Activated CD8-positive, alpha-beta T cell treated with anti-CD3 and anti-CD28 coated beads, Interleukin-2, amount 10 ng/mL, durations not matched to agents 7 days and 5 days (primary cell): ENCODE data around the gene SPTSSA. TPM values are rescaled to one million over a fixed set of nuclear protein-coding genes. Genes with fewer than 3 reads are reported as not detected.
"Not testable (repeated sequence)": the region's sequence is repeated elsewhere in the genome, so short reads cannot be mapped to it uniquely, and the experiment has no call there.

Experiments
- ATAC-seq: fragments of 150-1000 bp; cut with Tn5 transposase; one replicate; pipeline ENCODE4 v1.10.0; 2021; ENCODE audit warnings: moderate library complexity
- CTCF ChIA-PET: fragments of 350-600 bp; sonication (Branson Sonifier 250); formaldehyde crosslinking; loops from one replicate; lab custom pipeline; 2021; ENCODE audit warnings: antibody characterized with exemption; lab: Charles Lee
- POLR2A ChIA-PET: fragments of 350-600 bp; sonication (Branson Sonifier 250); formaldehyde crosslinking; loops from one replicate; lab custom pipeline; 2021; ENCODE audit warnings: antibody characterized with exemption; lab: Charles Lee
- DNase-seq: peaks from one replicate; pipeline ENCODE4 v3.0.0-alpha.2; 2020
- H3K27ac Mint-ChIP-seq: one replicate; pipeline ENCODE4 v1.8.0; 2021; ENCODE audit warnings: mild to moderate bottlenecking, mixed read lengths
- H3K27me3 Mint-ChIP-seq: one replicate; pipeline ENCODE4 v1.8.0; 2021; ENCODE audit warnings: low read depth, mixed read lengths
- H3K36me3 Mint-ChIP-seq: one replicate; pipeline ENCODE4 v1.8.0; 2021; ENCODE audit warnings: low read depth, mixed read lengths
- H3K4me1 Mint-ChIP-seq: one replicate; pipeline ENCODE4 v1.8.0; 2021; ENCODE audit warnings: low read depth, mixed read lengths
- H3K4me3 Mint-ChIP-seq: one replicate; pipeline ENCODE4 v1.8.0; 2021; ENCODE audit warnings: mild to moderate bottlenecking, mixed read lengths
- H3K9me3 Mint-ChIP-seq: one replicate; pipeline ENCODE4 v1.8.0; 2022; ENCODE audit warnings: mixed read lengths; ENCODE audit not compliant: insufficient read depth
- total RNA-seq, 2 experiments: library from RNA; stranded (reverse); gene quantifications; one replicate each; pipeline ENCODE4 v1.2.3, GENCODE V29; 2021

The SPTSSA gene, protein sequence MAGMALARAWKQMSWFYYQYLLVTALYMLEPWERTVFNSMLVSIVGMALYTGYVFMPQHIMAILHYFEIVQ
- 10 to 100 TPM; 13.1 to 14.8 TPM for total RNA-seq

DNA sequence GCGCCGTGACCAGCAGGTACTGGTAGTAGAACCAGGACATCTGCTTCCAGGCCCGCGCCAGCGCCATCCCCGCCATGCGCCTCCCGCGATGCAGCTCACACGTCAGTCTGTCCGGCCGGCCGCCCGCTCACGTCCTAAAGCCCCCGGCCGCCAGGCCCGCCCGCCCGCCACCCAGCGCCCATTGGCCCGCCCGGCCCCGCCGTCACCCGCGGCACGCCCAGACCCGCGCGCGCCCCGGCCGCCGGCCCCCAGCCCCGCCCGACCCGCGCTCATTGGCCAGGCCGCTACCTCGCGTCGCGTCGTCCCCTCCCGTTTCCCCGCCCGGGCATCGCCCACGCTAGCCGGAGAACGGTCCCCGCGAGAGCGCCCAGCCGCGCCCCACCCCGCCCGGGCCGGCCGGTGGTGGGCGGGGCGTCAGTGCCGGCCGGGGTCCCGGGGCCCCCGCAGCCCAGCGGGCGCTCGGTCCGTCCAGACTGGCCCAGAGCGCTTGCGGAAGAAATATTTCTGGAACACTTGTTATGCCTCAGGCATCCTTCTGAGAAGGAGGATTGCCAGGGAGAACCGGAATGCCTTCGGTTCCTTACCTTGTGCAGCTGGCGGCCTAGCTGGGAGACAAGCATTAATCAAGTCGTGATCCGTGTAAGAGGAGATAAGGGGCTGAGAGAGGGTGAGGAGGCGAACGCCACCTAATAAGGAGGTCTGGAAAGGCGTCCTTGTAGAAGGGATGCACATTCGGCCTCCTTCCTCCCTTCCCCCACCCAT, at the start of gene SPTSSA:
TSS of gene SPTSSA (minus strand) at position 109 of the 762 bp plus-strand sequence. CDS start at position 76, 33 bp downstream.
- Mint-ChIP-seq H3K4me1 (peaks cover 22% of the 10 kb centered on the region), H3K4me3 (peak within 1 kb of the TSS; percentile 82), H3K27ac (peak within 1 kb of the TSS; percentile 95), H3K9me3 (no peaks in the 10 kb centered on the region), H3K36me3 (peaks cover 4% of the 10 kb centered on the region), H3K27me3 (no peaks in the 10 kb centered on the region)
- CTCF ChIA-PET: no interaction called here
- ATAC-seq (peak; percentile 98), DNase-seq (peak; percentile 93)
- POLR2A ChIA-PET: no interaction called here

DNA sequence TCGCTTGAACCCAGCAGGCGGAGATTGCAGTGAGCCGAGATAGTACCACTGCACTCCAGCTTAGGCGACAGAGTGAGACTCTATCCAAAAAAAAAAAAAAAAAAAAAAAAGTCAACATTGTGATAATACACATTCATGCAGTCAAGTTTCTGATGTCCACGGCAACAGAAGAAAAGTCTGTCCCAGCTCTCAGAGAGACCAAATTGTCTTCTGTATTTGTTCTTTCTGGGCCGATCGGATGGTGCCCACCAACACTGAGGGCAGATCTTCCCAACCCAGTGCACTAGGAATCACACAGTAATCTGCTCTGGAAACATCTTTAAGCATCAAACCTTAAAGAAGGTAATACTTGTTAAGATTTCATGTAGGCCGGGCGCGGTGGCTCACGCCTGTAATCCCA, 45.8 kb upstream of the SPTSSA start:
- H3K36me3 Mint-ChIP-seq: no peaks in the 10 kb centered on the region
- H3K27ac Mint-ChIP-seq: no peak overlapping the region
- ATAC-seq (no peak), DNase-seq (no peak)
- no peaks in the 10 kb centered on the region for H3K27me3 Mint-ChIP-seq
- no peaks in the 10 kb centered on the region for H3K9me3 Mint-ChIP-seq
- no peak overlapping the region for H3K4me3 Mint-ChIP-seq
- ChIA-PET POLR2A (no interaction called here), CTCF (no interaction called here)
- H3K4me1 Mint-ChIP-seq: no peaks in the 10 kb centered on the region

DNA sequence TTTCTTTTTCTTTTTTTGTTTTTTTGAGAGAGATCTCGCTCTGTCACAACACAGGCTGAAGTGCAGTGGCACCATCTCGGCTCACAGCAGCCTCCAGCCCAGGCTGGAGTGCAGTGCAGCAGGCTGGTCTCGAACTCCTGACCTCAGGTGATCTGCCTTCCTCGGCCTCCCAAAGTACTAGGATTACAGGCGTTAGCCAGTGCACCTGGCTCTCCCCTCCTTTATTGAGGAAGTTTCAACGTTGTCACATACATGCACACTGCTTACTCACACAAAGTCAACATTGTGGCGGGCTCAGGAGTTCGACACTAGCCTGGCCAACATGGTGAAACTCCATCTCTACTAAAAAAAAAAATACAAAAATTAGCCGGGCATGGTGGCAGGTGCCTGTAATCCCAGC, 45.4 kb upstream of the SPTSSA start:
- no peaks in the 10 kb centered on the region for H3K27me3 Mint-ChIP-seq
- POLR2A ChIA-PET: no interaction called here
- H3K9me3 Mint-ChIP-seq: no peaks in the 10 kb centered on the region
- no peak overlapping the region for H3K27ac Mint-ChIP-seq
- DNase-seq (no peak), ATAC-seq (no peak)
- CTCF ChIA-PET: no interaction called here
- no peak overlapping the region for H3K4me3 Mint-ChIP-seq
- H3K4me1 Mint-ChIP-seq: no peaks in the 10 kb centered on the region
- no peaks in the 10 kb centered on the region for H3K36me3 Mint-ChIP-seq

DNA sequence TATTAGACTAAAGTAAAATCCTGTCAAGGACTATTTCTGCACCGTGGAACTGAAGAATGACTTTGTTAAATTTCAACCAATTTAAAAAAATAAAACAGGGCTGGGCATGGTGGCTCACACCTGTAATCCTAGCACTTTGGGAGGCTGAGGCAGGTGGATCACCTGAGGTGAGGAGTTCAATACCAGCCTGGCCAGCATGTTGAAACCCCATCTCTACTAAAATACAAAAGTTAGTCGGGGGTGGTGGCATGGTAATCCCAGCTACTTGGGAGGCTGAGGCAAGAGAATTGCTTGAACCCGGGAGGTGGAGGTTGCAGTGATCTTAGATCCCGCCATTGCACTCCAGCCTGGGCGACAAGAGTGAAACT, 43.1 kb upstream of the SPTSSA start:
- ATAC-seq, H3K4me3 Mint-ChIP-seq, DNase-seq, CTCF ChIA-PET, H3K27ac Mint-ChIP-seq, H3K9me3 Mint-ChIP-seq, H3K36me3 Mint-ChIP-seq, H3K27me3 Mint-ChIP-seq, H3K4me1 Mint-ChIP-seq, POLR2A ChIA-PET: not testable (repeated sequence)

DNA sequence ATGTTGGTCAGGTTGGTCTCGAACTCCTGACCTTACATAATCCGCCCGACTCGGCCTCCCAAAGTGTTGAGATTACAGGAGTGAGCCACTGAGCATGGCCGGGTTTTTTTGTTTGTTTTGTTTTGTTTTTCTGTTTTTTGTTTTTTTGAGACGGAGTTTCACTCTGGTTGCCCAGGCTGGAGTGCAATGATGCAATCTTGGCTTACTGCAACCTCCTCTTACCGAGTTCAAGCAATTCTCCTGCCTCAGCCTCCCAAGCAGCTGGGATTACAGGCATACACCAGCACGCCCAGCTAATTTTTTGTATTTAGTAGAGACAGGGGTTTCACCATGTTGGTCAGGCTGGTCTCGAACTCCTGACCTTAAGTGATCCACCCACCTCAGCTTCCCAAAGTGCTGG, 42.0 kb upstream of the SPTSSA start:
- H3K9me3 Mint-ChIP-seq, H3K27me3 Mint-ChIP-seq, H3K4me3 Mint-ChIP-seq, H3K4me1 Mint-ChIP-seq, H3K27ac Mint-ChIP-seq, CTCF ChIA-PET, DNase-seq, ATAC-seq, H3K36me3 Mint-ChIP-seq: not testable (repeated sequence)
- POLR2A ChIA-PET: interaction anchor here (0.7 kb wide), 1 partner anchor 1957 kb away, joined by 4 read pairs; no protein-coding TSS in a partner anchor

DNA sequence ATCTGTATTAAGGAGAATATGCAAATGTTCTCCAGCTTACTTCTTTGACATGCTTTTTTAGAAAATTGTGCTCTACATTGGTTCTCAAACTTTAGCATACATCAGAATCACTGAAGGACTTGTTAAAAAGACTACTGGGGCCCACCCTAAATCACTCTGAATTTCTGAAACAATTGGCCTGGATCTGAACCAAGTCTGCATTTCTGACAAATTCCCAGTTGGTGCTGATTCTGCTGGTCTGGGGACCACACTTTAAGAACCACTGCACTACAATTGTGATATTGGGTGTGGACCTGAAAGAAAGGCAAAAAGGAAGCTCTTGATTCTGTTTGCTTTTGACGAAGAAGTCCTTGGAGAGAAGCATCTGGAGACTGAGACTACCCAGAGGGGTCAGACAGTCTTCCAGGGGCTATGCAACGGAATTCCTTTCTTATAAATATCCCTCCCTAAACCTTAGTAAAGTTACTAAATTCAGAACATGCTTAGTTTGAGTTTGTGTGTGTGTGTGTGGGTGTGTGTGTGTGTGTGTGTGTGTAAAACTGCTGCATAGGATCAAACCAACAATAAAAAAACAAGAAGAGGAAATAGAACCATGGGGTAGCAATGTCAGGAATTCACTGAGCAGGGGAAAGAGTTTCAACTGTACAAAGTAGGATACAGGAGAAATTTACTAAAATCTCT, 40.6 kb upstream of the SPTSSA start:
- Mint-ChIP-seq H3K4me3 (no peak overlapping the region), H3K4me1 (no peaks in the 10 kb centered on the region), H3K9me3 (no peaks in the 10 kb centered on the region), H3K36me3 (no peaks in the 10 kb centered on the region), H3K27me3 (no peaks in the 10 kb centered on the region), H3K27ac (no peak overlapping the region)
- ChIA-PET POLR2A (interaction anchor here (0.7 kb wide), 1 partner anchor 52 kb away, joined by 3 read pairs; no protein-coding TSS in a partner anchor), CTCF (interaction anchor here (1.2 kb wide), 1 partner anchor 171 kb away, joined by 5 read pairs; no protein-coding TSS in a partner anchor)
- DNase-seq: no peak
- no peak for ATAC-seq

DNA sequence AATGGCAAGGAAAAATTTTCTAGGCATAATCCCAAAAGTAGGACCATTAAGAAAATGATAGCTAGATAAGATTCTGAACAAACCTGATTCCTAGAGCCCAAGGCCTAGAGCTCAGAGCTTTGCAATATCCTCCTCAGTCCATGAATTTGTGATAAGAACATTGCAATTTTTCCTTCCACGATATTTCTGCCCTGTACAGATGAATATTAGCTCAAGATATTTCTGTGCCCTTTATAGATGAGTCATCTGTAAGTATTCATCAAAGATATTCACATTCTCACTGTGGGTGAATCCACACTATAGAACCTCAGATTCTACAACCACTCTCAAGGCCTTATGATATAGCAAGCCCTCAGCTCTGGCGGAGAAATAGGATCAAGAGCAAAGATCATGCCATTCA, 40.0 kb upstream of the SPTSSA start:
- ChIA-PET CTCF (interaction anchor here (1.2 kb wide), 1 partner anchor 171 kb away, joined by 5 read pairs; no protein-coding TSS in a partner anchor), POLR2A (interaction anchor here (0.7 kb wide), 1 partner anchor 53 kb away, joined by 3 read pairs; no protein-coding TSS in a partner anchor)
- Mint-ChIP-seq H3K9me3 (no peaks in the 10 kb centered on the region), H3K4me1 (no peaks in the 10 kb centered on the region), H3K36me3 (no peaks in the 10 kb centered on the region), H3K27me3 (no peaks in the 10 kb centered on the region), H3K27ac (no peak overlapping the region), H3K4me3 (no peak overlapping the region)
- ATAC-seq: no peak
- no peak for DNase-seq

DNA sequence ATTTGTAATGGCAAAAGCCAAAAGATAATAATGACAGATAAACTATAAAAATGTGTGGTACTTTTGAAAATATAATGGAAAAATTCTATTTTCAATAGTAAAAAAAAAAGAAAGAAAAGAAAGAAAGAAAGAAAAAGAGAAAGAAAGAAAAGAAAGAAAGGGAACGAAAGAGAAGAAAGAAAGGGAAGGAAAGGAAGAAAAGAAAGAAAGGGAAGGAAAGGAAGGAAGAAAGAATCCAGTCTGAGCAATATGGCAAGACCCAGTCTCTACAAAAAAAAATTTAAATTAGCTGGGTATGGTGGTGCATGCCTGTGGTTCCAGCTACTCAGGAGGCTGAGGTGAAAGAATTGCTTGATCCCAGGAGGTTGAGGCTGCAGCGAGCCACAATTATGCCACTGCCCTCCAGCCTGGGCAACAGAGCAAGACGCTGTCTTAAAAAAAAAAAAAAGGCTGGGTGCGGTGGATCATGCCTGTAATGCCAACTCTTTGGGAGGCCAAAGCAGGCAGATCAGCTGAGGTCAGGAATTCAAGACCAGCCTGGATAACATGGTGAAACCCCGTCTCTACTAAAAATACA, 39.1 kb upstream of the SPTSSA start:
- DNase-seq: no peak
- H3K9me3 Mint-ChIP-seq: no peaks in the 10 kb centered on the region
- H3K27me3 Mint-ChIP-seq: no peaks in the 10 kb centered on the region
- H3K4me1 Mint-ChIP-seq: no peaks in the 10 kb centered on the region
- no peak for ATAC-seq
- POLR2A ChIA-PET: no interaction called here
- H3K36me3 Mint-ChIP-seq: no peaks in the 10 kb centered on the region
- H3K4me3 Mint-ChIP-seq: no peak overlapping the region
- H3K27ac Mint-ChIP-seq: no peak overlapping the region
- CTCF ChIA-PET: no interaction called here

DNA sequence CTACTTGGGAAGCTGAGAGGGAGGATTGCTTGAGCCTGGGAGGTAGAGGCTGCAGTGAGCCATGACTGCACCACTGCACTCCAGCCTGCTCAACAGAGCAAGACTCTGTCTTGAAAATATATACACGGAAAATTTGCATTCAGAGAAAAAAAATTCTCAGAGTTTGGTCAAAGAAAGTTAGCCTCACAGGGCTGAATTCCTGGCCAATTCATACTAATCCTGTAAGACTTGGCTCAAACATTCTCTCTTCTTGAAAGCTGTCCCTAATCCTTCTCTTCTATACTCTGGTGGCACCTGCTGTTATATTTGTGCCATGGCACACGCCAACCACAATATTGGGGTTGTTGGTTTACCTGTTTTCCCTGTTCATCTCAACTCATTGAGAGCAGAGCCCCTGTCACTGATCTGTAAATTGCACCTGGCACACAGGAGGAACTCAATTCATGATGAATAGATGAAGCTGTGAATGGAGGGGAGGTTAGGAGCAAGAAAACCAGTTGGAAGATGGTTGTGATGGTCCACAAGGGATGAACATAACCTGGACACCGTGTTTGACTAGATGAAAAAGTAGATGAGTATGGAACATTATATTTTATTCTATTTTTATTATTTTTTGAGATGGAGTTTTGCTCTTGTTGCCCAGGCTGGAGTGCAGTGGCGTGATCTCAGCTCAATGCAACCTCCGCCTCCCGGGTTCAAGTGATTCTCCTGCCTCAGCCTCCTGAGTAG, 36.8 kb upstream of the SPTSSA start:
- DNase-seq: peak; percentile 24
- ATAC-seq: peak; percentile 60
- Mint-ChIP-seq H3K27me3 (no peaks in the 10 kb centered on the region), H3K4me1 (no peaks in the 10 kb centered on the region), H3K4me3 (no peak overlapping the region), H3K36me3 (no peaks in the 10 kb centered on the region), H3K27ac (no peak overlapping the region), H3K9me3 (no peaks in the 10 kb centered on the region)
- ChIA-PET CTCF (interaction anchor here (1.9 kb wide), 1 partner anchor 167 kb away, joined by 16 read pairs; no protein-coding TSS in a partner anchor), POLR2A (no interaction called here)

DNA sequence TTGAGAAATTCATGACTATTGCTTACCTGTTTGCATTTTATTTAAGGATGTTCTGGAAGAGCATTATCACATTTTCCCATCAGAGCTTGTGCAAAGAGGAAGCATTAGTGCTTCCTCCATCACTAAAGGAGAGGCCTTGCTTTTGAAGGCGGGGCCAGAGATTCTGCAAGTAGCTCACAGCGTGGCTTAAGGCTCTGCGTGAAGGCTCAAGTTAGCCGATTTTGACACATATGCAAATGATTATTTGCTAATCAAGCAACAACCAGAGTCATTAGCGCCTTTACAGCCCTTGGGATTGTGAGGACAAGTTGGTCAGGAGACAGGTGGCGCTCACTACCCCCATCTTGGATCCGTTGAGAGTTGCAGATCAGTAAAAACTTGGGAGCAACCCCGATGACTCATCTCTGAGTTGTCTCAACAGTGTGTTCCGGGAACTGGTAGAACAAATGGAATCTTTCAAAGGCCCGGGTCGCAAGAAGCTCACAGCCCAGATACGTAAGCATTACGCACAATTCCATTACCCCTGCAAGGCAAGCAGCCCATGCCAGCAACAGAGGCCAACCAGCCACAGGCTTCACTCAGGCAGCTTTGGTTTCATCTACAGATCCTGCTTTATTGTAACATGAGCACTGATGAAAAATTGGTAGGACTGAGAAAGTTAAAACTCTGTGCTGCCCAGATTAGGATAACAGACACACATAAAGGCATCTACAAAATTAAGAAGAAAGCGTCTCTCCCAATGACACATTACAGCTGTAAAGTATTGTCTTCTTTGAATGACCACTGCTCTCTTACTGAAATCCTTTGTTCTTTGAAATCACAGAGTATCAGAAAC, 34.9 kb upstream of the SPTSSA start:
- Mint-ChIP-seq H3K27me3 (no peaks in the 10 kb centered on the region), H3K36me3 (no peaks in the 10 kb centered on the region)

More for the DNA sequence above, 34.9 kb upstream of the SPTSSA start:
- DNase-seq: no peak
- ChIA-PET CTCF (no interaction called here), POLR2A (interaction anchor here (0.6 kb wide), 2 partner anchors 33 to 1225 kb away, joined by 4 read pairs; no protein-coding TSS in a partner anchor)
- no peak overlapping the region for H3K27ac Mint-ChIP-seq
- no peaks in the 10 kb centered on the region for H3K9me3 Mint-ChIP-seq
- H3K4me3 Mint-ChIP-seq: no peak overlapping the region
- no peak for ATAC-seq
- no peaks in the 10 kb centered on the region for H3K4me1 Mint-ChIP-seq
